HG03039 (cell line): Measurements from ENCODE around the gene FLYWCH2.
"Not testable (repeated sequence)": the region's sequence is repeated elsewhere in the genome, so short reads cannot be mapped to it uniquely, and the experiment has no call there.

Experiments
- ATAC-seq: cut with Tn5 transposase; IDR thresholded peaks from one replicate; pipeline ENCODE4 v1.9.1; 2021; ENCODE audit warnings: mild to moderate bottlenecking, moderate library complexity; ENCODE audit not compliant: unreplicated experiment

The FLYWCH2 gene

GRCh38 chr16:2881783-2882649, 999 bp upstream of the FLYWCH2 start:
- ATAC-seq: peak; percentile 3

GRCh38 chr16:2883458-2883908, 468 bp downstream of the FLYWCH2 start:
- ATAC-seq: peak; percentile 1

GRCh38 chr16:2884041-2884451, 1.0 kb downstream of the FLYWCH2 start:
- no peak for ATAC-seq

- ATAC-seq: no peak
Observed at GRCh38 chr16:2894231-2894630, 11.2 kb downstream of the FLYWCH2 start.

GRCh38 chr16:2895813-2896212, 12.8 kb downstream of the FLYWCH2 start:
- no peak for ATAC-seq

GRCh38 chr16:2896480-2897010, 13.5 kb downstream of the FLYWCH2 start:
- no peak for ATAC-seq

- no peak for ATAC-seq
Observed at GRCh38 chr16:2897110-2897509, 14.1 kb downstream of the FLYWCH2 start.

- no peak for ATAC-seq
Observed at GRCh38 chr16:2898831-2899563, 16.0 kb downstream of the FLYWCH2 start.

- no peak for ATAC-seq
Observed at GRCh38 chr16:2899564-2900072, 16.6 kb downstream of the FLYWCH2 start.

GRCh38 chr16:2900526-2901075, 17.6 kb downstream of the FLYWCH2 start:
- no peak for ATAC-seq

GRCh38 chr16:2902337-2903130, 19.5 kb downstream of the FLYWCH2 start:
- no peak for ATAC-seq

GRCh38 chr16:2904100-2904921, 21.3 kb downstream of the FLYWCH2 start:
- no peak for ATAC-seq

GRCh38 chr16:2904922-2905240, 21.9 kb downstream of the FLYWCH2 start:
- peak; percentile 10 for ATAC-seq

GRCh38 chr16:2905241-2905987, 22.4 kb downstream of the FLYWCH2 start:
- ATAC-seq: peak; percentile 68

- no peak for ATAC-seq
Observed at GRCh38 chr16:2905988-2906387, 23.0 kb downstream of the FLYWCH2 start.

- not testable (repeated sequence) for ATAC-seq
Observed at GRCh38 chr16:2907084-2907753, 24.2 kb downstream of the FLYWCH2 start.

GRCh38 chr16:2910441-2910969, 27.5 kb downstream of the FLYWCH2 start:
- no peak for ATAC-seq
